ENCODE data around the gene HSPG2.

Gene HSPG2

GRCh38 chr1:21902026-21903012 lies 34.8 kb downstream of the HSPG2 start:
- no peak overlapping the region for H3K4me3 ChIP-seq (ENCODE audit: low read depth, low read length)
- no peak overlapping the region for H3K27ac ChIP-seq
- no peaks in the 10 kb centered on the region for H3K27me3 ChIP-seq (ENCODE audit: insufficient read depth, low read depth, severe bottlenecking)
- H3K9me3 ChIP-seq (ENCODE audit: severe bottlenecking): no peaks in the 10 kb centered on the region
- no peak for DNase-seq
- no peaks in the 10 kb centered on the region for H3K36me3 ChIP-seq
- no peak for TF ChIP-seq CTCF (IDR thresholded peaks at IDR 0.05; ENCODE audit: low read depth, low read length)

- no peak for DNase-seq
- Histone ChIP-seq H3K27me3 (ENCODE audit: insufficient read depth, low read depth, severe bottlenecking) (no peaks in the 10 kb centered on the region), H3K36me3 (no peaks in the 10 kb centered on the region), H3K9me3 (ENCODE audit: severe bottlenecking) (no peaks in the 10 kb centered on the region), H3K4me3 (ENCODE audit: low read depth, low read length) (no peak overlapping the region), H3K27ac (no peak overlapping the region)
- TF ChIP-seq CTCF (IDR thresholded peaks at IDR 0.05; ENCODE audit: low read depth, low read length): no peak
Observed at GRCh38 chr1:21901473-21901847, 35.6 kb downstream of the HSPG2 start.

- no peaks in the 10 kb centered on the region for H3K9me3 ChIP-seq (ENCODE audit: severe bottlenecking)
- H3K27me3 ChIP-seq (ENCODE audit: insufficient read depth, low read depth, severe bottlenecking): no peaks in the 10 kb centered on the region
- H3K27ac ChIP-seq: no peak overlapping the region
- H3K36me3 ChIP-seq: no peaks in the 10 kb centered on the region
- DNase-seq: no peak
- no peak overlapping the region for H3K4me3 ChIP-seq (ENCODE audit: low read depth, low read length)
- no peak for TF ChIP-seq CTCF (IDR thresholded peaks at IDR 0.05; ENCODE audit: low read depth, low read length)
Observed at GRCh38 chr1:21900766-21901472, 36.2 kb downstream of the HSPG2 start.

GRCh38 chr1:21899987-21900386 lies 37.1 kb downstream of the HSPG2 start:
- DNase-seq: no peak
- no peak overlapping the region for H3K27ac ChIP-seq
- H3K36me3 ChIP-seq: no peaks in the 10 kb centered on the region

GRCh38 chr1:21899267-21899810 lies 37.8 kb downstream of the HSPG2 start:
- H3K36me3 ChIP-seq: no peaks in the 10 kb centered on the region

More at GRCh38 chr1:21899987-21900386, 37.1 kb downstream of the HSPG2 start:
- H3K9me3 ChIP-seq (ENCODE audit: severe bottlenecking): no peaks in the 10 kb centered on the region
- H3K4me3 ChIP-seq (ENCODE audit: low read depth, low read length): no peak overlapping the region
- TF ChIP-seq CTCF (IDR thresholded peaks at IDR 0.05; ENCODE audit: low read depth, low read length): no peak
- H3K27me3 ChIP-seq (ENCODE audit: insufficient read depth, low read depth, severe bottlenecking): no peaks in the 10 kb centered on the region

More at GRCh38 chr1:21899267-21899810, 37.8 kb downstream of the HSPG2 start:
- no peaks in the 10 kb centered on the region for H3K9me3 ChIP-seq (ENCODE audit: severe bottlenecking)
- H3K27me3 ChIP-seq (ENCODE audit: insufficient read depth, low read depth, severe bottlenecking): no peaks in the 10 kb centered on the region
- no peak overlapping the region for H3K4me3 ChIP-seq (ENCODE audit: low read depth, low read length)
- no peak for DNase-seq
- TF ChIP-seq CTCF (IDR thresholded peaks at IDR 0.05; ENCODE audit: low read depth, low read length): no peak
- H3K27ac ChIP-seq: no peak overlapping the region
